ENCODE measurements around the gene PHACTR1. TPM values are rescaled to one million over a fixed set of nuclear protein-coding genes. Genes with fewer than 3 reads are reported as not detected.
"Not testable (repeated sequence)": the region's sequence is repeated elsewhere in the genome, so short reads cannot be mapped to it uniquely, and the experiment has no call there.

PHACTR1 gene
- total RNA-seq, 1 experiment from 2014 or later, result 15.5 TPM

- no peak for TF ChIP-seq ZNF425 (CRISPR knock-in tag; conservative IDR thresholded peaks at IDR 0.05)
Measured at GRCh38 chr6:13243033-13243432, 526.5 kb downstream of the PHACTR1 start (continued).

GRCh38 chr6:13243745-13244144, 527.2 kb downstream of the PHACTR1 start:
- ATAC-seq; H3K4me3 Mint-ChIP-seq; POLR2A ChIA-PET; CTCF ChIA-PET; H3K9me3 Mint-ChIP-seq; DNase-seq (ENCODE audit: low spot score); H3K27ac Mint-ChIP-seq; H3K27me3 Mint-ChIP-seq (ENCODE audit: low read depth); H3K36me3 Mint-ChIP-seq: not testable (repeated sequence)
- peaks cover 37% of the 10 kb centered on the region for H3K4me1 Mint-ChIP-seq
- TF ChIP-seq GTF2I (CRISPR knock-in tag; conservative IDR thresholded peaks at IDR 0.05), result peak; percentile 68

- TF ChIP-seq ZNF423 (CRISPR knock-in tag; IDR thresholded peaks at IDR 0.05), result no peak
- peak; percentile 91 for TF ChIP-seq ZNF121 (CRISPR knock-in tag; IDR thresholded peaks at IDR 0.05)
- TF ChIP-seq NR1H2 (CRISPR knock-in tag; IDR thresholded peaks at IDR 0.05), result no peak
- H3K4me3 Mint-ChIP-seq, result no peak overlapping the region
- DNase-seq (ENCODE audit: low spot score) (no peak), ATAC-seq (no peak)
- no peaks in the 10 kb centered on the region for H3K27me3 Mint-ChIP-seq (ENCODE audit: low read depth)
- H3K4me1 Mint-ChIP-seq, result peaks cover 46% of the 10 kb centered on the region
- ChIA-PET CTCF (interaction anchor here (1.2 to 1.5 kb wide), 3 partner anchors 31 to 354 kb away, joined by 4 to 6 read pairs (median 4); no protein-coding TSS in a partner anchor), POLR2A (no interaction called here)
- peaks cover 7% of the 10 kb centered on the region for H3K9me3 Mint-ChIP-seq
- H3K27ac Mint-ChIP-seq, result peak overlapping the region; percentile 87
- peaks cover 9% of the 10 kb centered on the region for H3K36me3 Mint-ChIP-seq
Measured at GRCh38 chr6:13247627-13248026, 531.1 kb downstream of the PHACTR1 start.

GRCh38 chr6:13248053-13248452, 531.5 kb downstream of the PHACTR1 start:
- ChIA-PET POLR2A (no interaction called here), CTCF (interaction anchor here (0.8 to 1.5 kb wide), 4 partner anchors 30 to 354 kb away, joined by 3 to 6 read pairs (median 4); no protein-coding TSS in a partner anchor)
- peaks cover 9% of the 10 kb centered on the region for H3K36me3 Mint-ChIP-seq
- peak overlapping the region; percentile 87 for H3K27ac Mint-ChIP-seq
- peaks cover 7% of the 10 kb centered on the region for H3K9me3 Mint-ChIP-seq
- TF ChIP-seq ZMAT4 (CRISPR knock-in tag; IDR thresholded peaks at IDR 0.05), result no peak
- TF ChIP-seq SP1 (CRISPR knock-in tag; conservative IDR thresholded peaks at IDR 0.05), result 0 out of 2 replicates have a peak, but pooled peaks have one; percentile 21
- DNase-seq (ENCODE audit: low spot score) (no peak), ATAC-seq (peak; percentile 80)
- no peak overlapping the region for H3K4me3 Mint-ChIP-seq
- peaks cover 45% of the 10 kb centered on the region for H3K4me1 Mint-ChIP-seq
- H3K27me3 Mint-ChIP-seq (ENCODE audit: low read depth), result no peaks in the 10 kb centered on the region

- DNase-seq (ENCODE audit: low spot score) (no peak), ATAC-seq (no peak)
- H3K36me3 Mint-ChIP-seq, result peaks cover 7% of the 10 kb centered on the region
- ChIA-PET CTCF (interaction anchor here (0.8 to 1.5 kb wide), 3 partner anchors 30 to 355 kb away, joined by 3 to 6 read pairs (median 4); no protein-coding TSS in a partner anchor), POLR2A (no interaction called here)
- H3K27me3 Mint-ChIP-seq (ENCODE audit: low read depth), result no peaks in the 10 kb centered on the region
- no peak for TF ChIP-seq ZBTB43 (CRISPR knock-in tag; IDR thresholded peaks at IDR 0.05)
- TF ChIP-seq SP1 (CRISPR knock-in tag; conservative IDR thresholded peaks at IDR 0.05), result 0 out of 2 replicates have a peak, but pooled peaks have one; percentile 1
- peaks cover 6% of the 10 kb centered on the region for H3K9me3 Mint-ChIP-seq
- no peak overlapping the region for H3K4me3 Mint-ChIP-seq
- peaks cover 43% of the 10 kb centered on the region for H3K4me1 Mint-ChIP-seq
- H3K27ac Mint-ChIP-seq, result peak overlapping the region; percentile 87
Measured at GRCh38 chr6:13248584-13248985, 532.0 kb downstream of the PHACTR1 start.

- ATAC-seq (no peak), DNase-seq (ENCODE audit: low spot score) (no peak)
- CTCF ChIA-PET, result interaction anchor here (0.8 to 1.5 kb wide), 2 partner anchors 29 to 48 kb away, joined by 3 to 6 read pairs; no protein-coding TSS in a partner anchor
- H3K36me3 Mint-ChIP-seq, result peaks cover 4% of the 10 kb centered on the region
- H3K27me3 Mint-ChIP-seq (ENCODE audit: low read depth), result no peaks in the 10 kb centered on the region
- H3K4me3 Mint-ChIP-seq, result no peak overlapping the region
- H3K9me3 Mint-ChIP-seq, result peaks cover 2% of the 10 kb centered on the region
- POLR2A ChIA-PET, result no interaction called here
- peaks cover 39% of the 10 kb centered on the region for H3K4me1 Mint-ChIP-seq
- H3K27ac Mint-ChIP-seq, result 0 out of 2 replicates have a peak overlapping the region, but pooled peaks have one; percentile 87
- TF ChIP-seq ESRRA (CRISPR knock-in tag; IDR thresholded peaks at IDR 0.05; ENCODE audit: borderline replicate concordance), result no peak
- no peak for TF ChIP-seq NR1H2 (CRISPR knock-in tag; IDR thresholded peaks at IDR 0.05)
- no peak for TF ChIP-seq IRF2 (CRISPR knock-in tag; IDR thresholded peaks at IDR 0.05; ENCODE audit: borderline replicate concordance, low read depth)
- no peak for TF ChIP-seq MLX (CRISPR knock-in tag; IDR thresholded peaks at IDR 0.05)
- TF ChIP-seq ZNF512 (CRISPR knock-in tag; IDR thresholded peaks at IDR 0.05; ENCODE audit: borderline replicate concordance), result no peak
- TF ChIP-seq ZNF281 (CRISPR knock-in tag; IDR thresholded peaks at IDR 0.05), result no peak
- TF ChIP-seq TP53 (CRISPR knock-in tag; IDR thresholded peaks at IDR 0.05), result no peak
Measured at GRCh38 chr6:13248994-13249393, 532.4 kb downstream of the PHACTR1 start.

All from WTC11 (cell line).